Skeletal muscle tissue (tissue), 2 donors: ENCODE measurements around the gene AIF1L. TPM values are rescaled to one million over a fixed set of nuclear protein-coding genes. Genes with fewer than 3 reads are reported as not detected.

Source experiments
- small RNA-seq: library from RNA; depleted of rRNA; stranded (forward); fragments of <200 nt; gene quantifications from one replicate; pipeline ENCODE3, GENCODE V24; 2014
- total RNA-seq: library from RNA; depleted of rRNA; stranded (reverse); fragments of >200 nt; gene quantifications from one replicate; pipeline ENCODE4 v1.2.3, GENCODE V29; 2014

AIF1L gene
- total RNA-seq, 1 donor from 2014 or later = 12.0 TPM

Small RNA genes within 50 kb of the gene (small RNA-seq; reads per million reads assigned to genes)
- not detected for gene RNU6-881P

Other genes with a start within 250 kb of the AIF1L start
- not detected for gene QRFP, start 199.7 kb upstream of the AIF1L start, total RNA-seq
- not detected for gene FIBCD1, start 157.3 kb upstream of the AIF1L start, total RNA-seq
- gene LAMC3, start 87.4 kb upstream of the AIF1L start, total RNA-seq = 0.52 TPM
- 20.9 TPM for gene NUP214, start 29.1 kb downstream of the AIF1L start, total RNA-seq
- 14.6 TPM for gene FAM78A, start 180.0 kb downstream of the AIF1L start, total RNA-seq
- 34.4 TPM for gene PLPP7, start 193.2 kb downstream of the AIF1L start, total RNA-seq